GM19239 (cell line): Measurements from ENCODE around the gene ARHGAP6.

Source experiments
- DNase-seq: peaks from one replicate; pipeline ENCODE4 v3.0.0; 2011; ENCODE audit warnings: low spot score; ENCODE audit not compliant: insufficient read length
- FAIRE-seq: peaks from 2 replicates; lab custom pipeline; 2011; peaks lifted over from hg19 to GRCh38; lab: Jason Lieb, UNC

Gene ARHGAP6

DNA sequence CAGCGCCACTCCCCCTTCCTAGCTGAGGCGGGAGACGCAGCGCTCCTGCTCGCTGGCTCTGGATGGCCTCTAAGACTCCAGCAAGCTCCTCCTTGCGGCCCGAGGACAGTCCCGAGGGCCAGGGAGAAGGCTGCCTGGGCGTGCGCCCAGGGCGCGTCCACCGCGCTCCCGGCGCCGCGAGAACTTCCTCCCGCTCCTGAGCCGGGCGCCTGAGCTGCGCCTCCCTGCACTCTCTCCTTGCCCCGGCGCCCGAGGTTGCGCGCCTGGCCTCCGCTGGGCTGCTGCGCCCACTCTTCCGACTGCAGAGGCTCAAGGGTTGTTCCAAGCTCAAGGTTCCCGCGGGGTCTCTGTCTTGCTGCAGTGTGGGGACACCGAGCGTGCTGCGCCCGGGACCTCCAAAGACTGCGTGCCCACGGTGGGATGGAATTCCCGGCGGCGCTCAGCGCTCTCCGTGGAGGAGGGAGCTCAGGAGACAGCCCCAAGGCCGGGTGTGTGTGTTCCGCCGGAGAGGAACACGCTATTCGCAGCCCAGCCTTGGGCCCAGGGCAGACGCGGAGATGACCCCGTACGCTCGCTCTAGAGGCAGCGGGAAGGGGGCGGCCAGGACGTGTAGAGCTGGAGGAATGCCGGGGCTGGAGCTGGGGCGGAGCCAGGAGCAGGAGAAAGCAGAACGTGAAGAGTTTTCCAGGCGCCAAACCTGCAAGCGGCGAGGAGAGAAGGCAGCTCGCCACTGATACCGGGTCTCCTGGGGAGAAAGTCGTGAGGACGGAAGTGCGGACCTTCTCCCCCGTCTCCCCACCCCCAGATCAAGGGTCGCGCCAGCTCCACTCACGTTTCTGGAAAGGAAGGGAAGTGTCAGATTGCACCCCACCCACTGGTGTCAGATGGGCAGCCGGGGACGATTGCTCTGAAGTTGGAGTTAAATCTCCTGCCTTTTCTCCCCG, at the start of gene ARHGAP6:
TSS of gene ARHGAP6 (minus strand) at position 753 of the 944 bp plus-strand sequence. CDS start 1,092 bp downstream, outside the sequence.
- DNase-seq: no peak
- FAIRE-seq: peak; percentile 11

DNA sequence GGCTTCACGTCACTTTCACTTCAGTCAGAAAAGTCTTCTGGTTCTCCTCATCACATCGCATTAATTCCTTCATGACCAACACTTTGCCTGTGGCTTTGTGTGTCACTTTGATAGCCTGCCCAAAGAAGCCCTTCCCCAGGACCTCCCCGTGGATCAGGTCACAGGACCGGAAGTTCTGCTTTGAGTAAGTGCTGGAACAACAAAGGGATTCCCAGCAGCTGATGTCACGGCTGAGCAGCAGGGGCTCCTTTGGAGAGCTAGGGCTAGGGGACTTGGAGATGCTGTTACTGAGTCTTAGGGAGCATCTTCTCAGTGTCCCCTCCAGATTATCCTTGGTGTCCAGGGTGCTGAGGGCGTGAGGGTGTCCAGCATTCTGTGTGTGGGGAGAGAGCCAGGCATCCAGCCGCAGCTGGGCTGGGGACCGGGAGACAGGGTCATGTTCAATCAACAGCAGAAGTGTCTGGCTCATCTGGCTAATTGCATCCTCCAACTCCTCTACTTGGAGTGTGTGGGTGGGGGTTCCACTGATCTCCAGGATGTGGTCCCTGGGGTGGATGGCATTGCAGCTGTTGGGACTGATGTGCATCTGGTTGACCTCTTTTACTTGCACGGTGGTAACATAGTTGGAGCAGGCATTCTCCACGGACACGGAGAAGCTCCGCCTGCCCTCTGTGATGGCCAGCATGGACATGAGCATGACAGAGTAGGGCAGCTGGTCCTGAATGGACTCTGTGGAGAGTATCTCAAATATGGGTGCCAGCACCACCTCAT, 39.2 kb upstream of the ARHGAP6 start:
- FAIRE-seq (no peak), DNase-seq (no peak)

- DNase-seq: no peak
- FAIRE-seq: no peak
Measured at GRCh38 chrX:11703855-11704254, 38.1 kb upstream of the ARHGAP6 start.

DNA sequence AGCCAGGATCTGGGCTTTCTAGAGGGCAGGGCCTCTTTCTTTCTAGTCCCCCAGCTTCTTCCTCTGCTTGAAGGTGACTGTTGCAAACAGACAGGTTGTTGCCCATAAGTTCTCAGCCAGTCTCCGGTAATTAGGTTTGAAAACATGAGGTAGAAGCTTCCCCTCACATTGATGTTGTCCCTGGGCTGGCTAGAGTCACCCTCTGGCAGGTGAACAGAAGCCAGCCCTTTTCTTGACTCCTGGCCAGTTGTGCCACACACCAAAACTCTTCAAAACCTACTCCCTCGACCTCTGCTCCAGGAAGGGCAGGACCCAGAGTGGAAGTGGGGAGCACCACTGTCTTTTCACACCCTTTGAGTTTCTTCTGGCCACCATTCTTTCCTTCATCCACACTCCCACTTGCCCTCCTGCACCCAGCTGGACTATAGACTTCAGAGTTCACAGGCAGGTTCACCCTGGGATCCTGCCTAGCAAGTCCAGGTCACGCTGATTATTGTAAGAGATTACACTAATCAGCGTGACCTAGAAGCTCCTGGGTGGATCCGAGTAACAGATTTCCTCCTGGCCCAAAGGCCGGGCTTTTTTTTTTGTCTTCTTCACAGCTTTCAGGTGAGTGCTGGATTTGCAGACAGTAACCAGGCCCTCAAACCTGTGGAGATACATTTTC, 37.4 kb upstream of the ARHGAP6 start:
- DNase-seq (no peak), FAIRE-seq (no peak)

- DNase-seq (no peak), FAIRE-seq (no peak)
Measured at GRCh38 chrX:11702420-11702819, 36.7 kb upstream of the ARHGAP6 start.

- DNase-seq (no peak), FAIRE-seq (no peak)
Measured at GRCh38 chrX:11698702-11699101, 33.0 kb upstream of the ARHGAP6 start.

- FAIRE-seq (no peak), DNase-seq (no peak)
Measured at GRCh38 chrX:11688201-11688600, 22.5 kb upstream of the ARHGAP6 start.

DNA sequence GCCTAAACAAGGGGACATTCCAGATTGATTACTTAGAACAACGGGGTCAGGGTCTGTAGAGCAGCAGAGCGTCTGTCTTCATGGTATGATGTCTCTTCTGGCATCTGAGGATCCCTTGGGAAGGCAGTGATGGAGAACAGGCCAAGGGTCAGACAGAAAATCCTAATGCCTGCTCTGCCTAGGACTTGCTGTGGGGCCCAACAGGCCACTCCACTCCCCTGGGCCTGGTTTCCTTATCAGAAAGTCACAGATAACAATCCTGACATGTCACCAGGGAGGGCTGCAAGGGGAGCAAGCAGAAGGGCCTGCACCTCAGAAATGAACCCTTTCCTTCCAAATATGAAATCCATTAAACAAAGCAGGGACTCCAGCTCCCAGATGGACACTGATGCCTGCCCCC, 21.4 kb upstream of the ARHGAP6 start:
- DNase-seq (no peak), FAIRE-seq (no peak)

GRCh38 chrX:11683057-11683456, 17.3 kb upstream of the ARHGAP6 start:
- FAIRE-seq: no peak
- DNase-seq: no peak

GRCh38 chrX:11678158-11678557, 12.4 kb upstream of the ARHGAP6 start:
- FAIRE-seq (peak; percentile 49), DNase-seq (no peak)

- DNase-seq (no peak), FAIRE-seq (no peak)
Measured at GRCh38 chrX:11672213-11672612, 6.5 kb upstream of the ARHGAP6 start.

- FAIRE-seq: peak; percentile 58
- DNase-seq: no peak
Measured at GRCh38 chrX:11670316-11670715, 4.6 kb upstream of the ARHGAP6 start.

DNA sequence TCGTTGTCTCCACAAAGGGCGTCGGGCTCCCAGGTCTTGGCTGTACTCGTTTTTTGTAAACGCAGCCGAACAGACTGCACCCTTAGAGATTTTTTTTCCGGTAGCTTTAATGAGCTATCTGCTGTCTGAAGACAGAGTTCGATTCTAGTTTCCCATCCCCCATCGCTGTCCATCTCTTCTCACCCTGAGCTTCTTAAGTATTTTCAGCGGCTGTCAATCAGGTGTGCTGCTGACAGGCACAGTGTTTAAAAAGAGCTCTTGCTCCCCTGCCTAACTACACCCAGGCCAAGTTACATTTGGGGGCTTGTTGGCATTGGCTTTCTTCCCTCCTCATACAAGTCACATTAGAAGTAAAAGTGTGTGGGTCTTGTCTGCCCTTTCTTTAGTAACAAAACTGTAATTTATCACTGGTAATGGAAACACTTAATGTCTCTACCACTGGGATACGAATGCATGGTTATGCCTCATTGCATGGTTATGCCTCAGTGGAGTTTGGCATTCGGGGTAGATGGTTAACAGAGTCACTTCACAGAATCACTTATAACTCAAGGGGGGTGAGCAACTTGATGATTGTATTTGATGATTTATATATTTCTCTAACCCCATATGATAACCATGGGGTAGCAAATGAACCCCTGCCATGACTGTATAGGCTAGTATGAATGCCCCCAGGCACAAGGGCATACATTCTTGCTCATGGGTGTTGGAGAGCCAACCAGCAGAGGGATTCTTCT, 1.4 kb upstream of the ARHGAP6 start:
- peak; percentile 84 for FAIRE-seq
- no peak for DNase-seq

DNA sequence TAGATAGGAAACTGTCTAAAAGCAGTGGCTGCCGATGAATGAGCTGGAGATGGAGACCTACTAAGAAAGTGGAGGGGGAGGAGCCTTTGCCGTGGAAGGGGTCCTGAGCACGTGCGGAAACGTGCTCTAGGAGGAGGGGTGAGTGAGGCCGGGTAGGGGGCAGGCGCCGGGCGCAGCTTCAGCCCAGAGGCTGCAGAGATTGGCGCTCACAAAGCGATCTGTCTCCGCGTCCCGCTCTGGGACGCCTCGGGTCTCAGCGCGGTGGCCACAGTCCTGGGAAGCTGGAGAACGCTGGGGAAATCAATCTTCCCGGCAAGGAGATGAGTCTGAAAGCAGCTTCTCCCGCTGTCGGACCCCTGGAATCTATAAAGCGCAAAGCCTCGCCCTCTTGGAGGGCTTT, 444 bp upstream of the ARHGAP6 start:
- DNase-seq: no peak
- FAIRE-seq: peak; percentile 21

DNA sequence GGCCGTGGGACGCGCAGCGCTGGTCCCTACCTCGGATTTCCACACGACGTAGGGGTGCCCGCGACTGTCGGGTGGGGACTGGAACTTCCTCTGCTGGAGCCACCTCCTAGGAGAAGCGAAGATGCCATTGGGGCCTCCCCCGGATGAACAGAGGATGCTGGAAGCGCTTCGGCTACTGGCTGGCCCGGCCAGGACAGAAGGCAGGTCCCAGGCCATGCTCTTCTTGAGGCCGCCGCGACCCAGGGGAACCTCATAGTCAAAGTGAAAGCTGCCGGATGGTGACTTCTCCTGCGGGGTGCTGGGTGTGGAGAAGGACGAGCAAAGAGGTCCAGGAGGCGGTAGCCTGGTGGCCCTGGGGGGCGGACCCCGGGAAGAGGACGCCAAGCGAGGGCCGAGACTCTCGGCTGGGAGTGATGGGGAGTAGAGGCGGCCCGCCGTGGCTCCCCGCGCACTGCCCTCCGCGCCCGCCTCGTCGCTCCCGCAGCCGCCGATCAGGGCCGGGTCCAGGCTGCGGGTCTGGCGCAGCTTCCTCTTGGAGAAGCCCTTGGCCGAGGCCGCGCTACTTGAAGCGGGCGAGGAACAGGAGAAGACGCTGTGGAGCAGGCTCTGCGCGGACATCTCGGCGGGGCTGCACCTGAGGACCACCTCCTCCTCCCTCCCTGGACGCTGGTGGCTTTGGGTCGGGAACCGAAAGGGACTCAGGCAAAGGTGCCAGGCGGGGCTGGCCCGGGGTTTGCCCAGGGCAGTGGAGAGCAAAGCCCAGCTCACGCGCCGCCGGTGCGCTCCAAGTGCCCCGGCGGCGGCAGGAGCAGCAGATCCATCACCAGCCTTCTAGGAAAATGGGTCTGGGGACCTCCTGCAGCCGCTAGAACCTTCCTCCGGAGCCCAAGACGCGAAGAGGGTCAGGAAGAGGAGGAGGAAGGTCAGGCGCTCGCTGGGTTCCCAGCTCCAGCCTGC, 1.2 kb downstream of the ARHGAP6 start:
- no peak for DNase-seq
- FAIRE-seq: peak; percentile 68

DNA sequence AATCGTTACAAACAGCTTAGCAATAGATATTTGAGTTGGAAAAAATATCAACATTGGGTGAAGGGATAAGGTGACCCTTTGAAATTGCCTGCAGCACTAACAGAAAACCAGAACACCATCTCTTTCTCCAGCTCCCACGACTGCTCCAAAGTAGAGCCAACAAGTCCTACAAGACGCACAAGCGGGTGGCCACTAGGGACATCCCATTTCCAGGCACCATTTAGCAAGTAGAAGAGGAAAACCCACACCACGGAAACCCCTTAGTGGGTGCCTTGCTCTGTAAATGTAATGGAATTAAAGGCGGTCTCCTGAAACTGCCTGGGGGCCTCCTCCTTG, 1.9 kb downstream of the ARHGAP6 start:
- DNase-seq (no peak), FAIRE-seq (no peak)

DNA sequence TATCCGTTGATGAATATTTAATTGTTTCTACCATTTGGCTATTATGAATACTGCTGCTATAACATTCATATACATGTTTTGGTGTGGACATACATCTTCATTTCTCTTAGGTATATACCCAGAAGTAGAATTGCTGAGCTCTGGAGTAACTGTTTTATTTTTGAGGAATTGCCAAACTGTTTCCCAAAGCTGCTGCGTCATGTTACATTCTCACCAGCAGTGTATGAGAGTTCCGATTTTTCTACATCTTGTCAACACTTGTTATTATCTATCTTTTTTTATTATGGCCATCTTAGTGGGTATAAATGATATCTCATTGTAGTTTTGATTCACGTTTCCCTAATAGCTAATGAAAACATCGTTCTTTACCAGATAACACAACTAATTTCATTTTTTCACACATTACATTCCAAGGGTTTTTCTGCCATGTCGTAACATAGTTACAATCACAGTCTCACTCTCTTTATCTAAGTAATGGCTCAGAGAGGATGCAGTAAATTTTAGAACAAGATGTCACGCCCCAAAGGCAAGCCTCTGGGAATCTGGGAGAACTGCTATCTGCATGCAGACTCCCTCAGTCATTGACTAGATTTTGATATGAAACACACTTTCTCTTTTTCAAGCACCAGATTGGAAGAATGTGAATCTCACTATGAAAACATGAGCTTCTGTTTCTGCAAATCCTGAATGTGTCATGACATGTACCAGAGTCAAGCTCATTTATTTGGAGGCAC, 10.3 kb downstream of the ARHGAP6 start:
- no peak for FAIRE-seq

More for the DNA sequence above, 10.3 kb downstream of the ARHGAP6 start:
- no peak for DNase-seq
